HG03060 (cell line): ENCODE results near the gene UCHL5.

ENCODE experiments used
- ATAC-seq: cut with Tn5 transposase; IDR thresholded peaks from one replicate; pipeline ENCODE4 v1.9.1; 2021; ENCODE audit warnings: low read depth, moderate number of reproducible peaks; ENCODE audit not compliant: unreplicated experiment

The UCHL5 gene

DNA sequence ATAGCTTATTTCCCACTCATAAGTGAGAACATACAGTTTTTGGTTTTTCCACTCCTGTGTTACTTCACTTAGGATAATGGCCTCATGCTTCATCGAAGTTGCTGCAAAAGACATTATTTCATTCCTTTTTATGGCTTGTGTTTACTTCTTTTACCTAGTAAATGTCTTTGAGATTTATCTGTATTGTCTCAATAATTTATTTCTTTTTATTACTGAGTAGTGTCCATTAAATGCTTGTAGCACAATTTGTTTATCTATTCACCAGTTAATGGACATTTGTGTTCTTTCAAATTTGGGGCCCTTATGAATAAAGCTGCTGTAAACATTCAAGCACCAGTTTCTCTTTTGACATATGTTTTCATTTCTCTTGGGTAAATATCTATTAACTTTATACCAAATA, 86.0 kb downstream of the UCHL5 start:
- ATAC-seq: no peak

DNA sequence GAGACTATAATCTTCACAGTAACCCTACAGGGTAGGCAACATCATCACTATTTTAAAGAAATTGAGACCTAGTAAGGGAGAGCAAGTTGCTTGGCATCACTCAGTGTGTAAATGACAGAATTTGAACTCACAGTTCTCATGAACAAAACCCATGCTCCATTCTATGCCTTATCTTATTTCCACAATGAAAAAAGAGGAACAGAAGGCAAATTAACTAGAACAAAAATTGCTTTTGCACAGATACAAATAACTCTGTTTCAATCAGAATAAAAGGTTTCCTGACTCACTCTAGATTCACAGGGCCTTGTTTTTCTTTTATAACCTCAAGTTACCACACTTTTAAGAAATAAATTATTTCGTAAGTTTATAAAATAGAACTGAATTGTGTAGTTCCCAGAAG, 90.1 kb downstream of the UCHL5 start:
- no peak for ATAC-seq

DNA sequence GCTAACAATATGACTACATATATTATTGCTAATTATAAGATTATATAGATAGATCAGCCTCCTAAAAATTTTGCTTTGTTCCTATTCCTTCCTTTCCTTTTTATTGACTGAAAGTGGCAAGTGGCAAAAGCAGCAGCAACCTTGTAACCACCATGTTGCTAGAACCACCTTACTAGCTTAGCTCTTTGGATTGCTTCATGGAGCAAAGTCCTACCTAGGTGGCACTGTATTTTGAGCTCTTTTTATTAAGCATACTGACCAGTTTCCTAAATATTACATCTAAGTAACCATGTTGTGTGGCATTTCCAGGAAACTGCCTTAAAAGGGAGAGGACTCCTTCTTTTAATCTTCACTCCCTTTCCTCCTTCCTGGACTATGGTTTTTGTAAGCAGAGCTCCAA, 90.8 kb downstream of the UCHL5 start:
- ATAC-seq: no peak

DNA sequence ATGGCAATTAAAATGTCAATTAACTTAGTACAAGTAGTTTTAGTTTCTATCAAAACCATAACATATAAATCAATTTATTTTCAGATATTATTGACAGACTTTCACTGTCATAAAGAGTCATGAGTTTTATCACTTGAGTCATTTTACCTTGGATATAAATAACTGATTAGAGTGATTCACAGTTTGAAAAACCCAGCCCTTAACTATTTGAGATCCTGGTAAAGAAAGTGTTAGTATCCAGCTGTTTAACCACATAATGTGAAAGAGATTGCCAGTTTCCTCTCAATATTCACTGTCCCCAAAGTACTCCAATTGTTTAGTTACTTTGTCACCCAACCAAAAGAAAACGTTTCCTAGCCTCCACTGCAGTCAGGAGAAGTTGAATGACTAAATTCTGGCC, 91.3 kb downstream of the UCHL5 start:
- no peak for ATAC-seq

DNA sequence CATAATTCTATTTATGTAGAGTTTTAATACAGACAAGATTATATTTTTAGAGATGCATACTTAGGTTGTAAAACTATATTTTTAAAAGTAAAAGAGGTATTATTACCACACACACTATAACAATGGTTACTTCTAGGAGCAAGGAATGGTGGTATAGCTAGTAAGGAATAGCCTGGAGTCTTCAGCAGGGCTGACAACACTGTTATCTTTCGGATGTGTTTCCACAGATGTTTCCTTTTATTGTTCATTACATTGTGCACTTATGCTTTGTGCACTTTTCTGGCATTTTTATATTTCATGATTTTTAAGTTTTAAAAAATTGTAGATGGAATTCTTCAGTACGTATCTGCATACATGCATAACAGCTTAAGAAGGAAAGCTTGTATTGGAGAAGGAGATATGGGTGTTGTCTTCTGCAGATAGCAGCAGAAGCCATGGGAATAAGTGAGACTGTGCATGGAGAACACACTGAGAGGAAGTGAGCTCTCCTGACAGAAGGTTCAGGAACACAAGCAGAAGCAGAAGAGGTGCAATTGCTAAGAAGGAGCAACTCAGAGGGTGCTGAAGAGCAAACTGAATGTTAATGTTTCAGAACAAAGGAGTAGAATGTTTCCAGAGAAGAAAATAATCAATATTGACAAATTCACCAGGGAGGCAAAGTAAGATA, 91.8 kb downstream of the UCHL5 start:
- no peak for ATAC-seq

DNA sequence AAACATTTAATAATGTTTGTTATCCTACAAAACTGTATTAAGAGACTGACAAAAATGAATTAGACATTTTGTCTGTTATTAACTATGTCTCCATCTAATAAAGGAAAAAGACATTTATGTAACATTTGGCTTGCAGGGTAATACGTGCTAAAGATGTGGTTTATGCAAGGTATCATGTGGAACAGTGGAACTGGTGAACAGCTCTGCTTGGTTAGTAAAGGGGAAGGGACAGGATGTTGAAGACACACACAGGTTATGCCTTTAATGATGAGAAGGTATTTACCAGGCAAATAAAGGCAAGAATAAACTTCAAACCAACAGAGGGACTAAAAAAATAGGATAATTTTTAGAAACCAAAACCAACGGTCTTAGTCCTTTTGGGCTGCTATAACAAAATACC, 93.1 kb downstream of the UCHL5 start:
- no peak for ATAC-seq

DNA sequence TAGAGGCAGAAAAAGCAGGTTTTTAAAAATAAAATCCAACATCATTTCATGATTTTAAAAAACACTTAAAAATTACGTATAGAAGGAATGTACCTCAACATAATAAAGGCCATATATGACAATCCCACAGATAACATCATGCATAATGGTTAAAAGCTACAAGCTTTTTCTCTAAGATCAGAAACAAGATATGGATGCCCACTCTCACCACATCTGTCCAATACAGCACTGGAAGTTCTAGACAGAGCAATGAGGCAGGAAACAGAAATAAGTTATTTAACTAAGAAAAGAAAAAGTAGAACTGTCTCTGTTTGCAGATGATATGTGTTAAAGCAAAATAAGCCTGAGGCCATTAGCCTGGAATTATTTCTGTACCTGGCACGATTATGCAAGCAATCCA, 96.3 kb downstream of the UCHL5 start:
- no peak for ATAC-seq
